GM21825 (cell line): ENCODE data around the gene ZBTB39.
"Not testable (repeated sequence)": the region's sequence is repeated elsewhere in the genome, so short reads cannot be mapped to it uniquely, and the experiment has no call there.

Experiments used
- ATAC-seq: cut with Tn5 transposase; IDR thresholded peaks from one replicate; pipeline ENCODE4 v1.9.1; 2021; ENCODE audit warnings: mild to moderate bottlenecking, moderate library complexity; ENCODE audit not compliant: unreplicated experiment

The ZBTB39 gene

DNA sequence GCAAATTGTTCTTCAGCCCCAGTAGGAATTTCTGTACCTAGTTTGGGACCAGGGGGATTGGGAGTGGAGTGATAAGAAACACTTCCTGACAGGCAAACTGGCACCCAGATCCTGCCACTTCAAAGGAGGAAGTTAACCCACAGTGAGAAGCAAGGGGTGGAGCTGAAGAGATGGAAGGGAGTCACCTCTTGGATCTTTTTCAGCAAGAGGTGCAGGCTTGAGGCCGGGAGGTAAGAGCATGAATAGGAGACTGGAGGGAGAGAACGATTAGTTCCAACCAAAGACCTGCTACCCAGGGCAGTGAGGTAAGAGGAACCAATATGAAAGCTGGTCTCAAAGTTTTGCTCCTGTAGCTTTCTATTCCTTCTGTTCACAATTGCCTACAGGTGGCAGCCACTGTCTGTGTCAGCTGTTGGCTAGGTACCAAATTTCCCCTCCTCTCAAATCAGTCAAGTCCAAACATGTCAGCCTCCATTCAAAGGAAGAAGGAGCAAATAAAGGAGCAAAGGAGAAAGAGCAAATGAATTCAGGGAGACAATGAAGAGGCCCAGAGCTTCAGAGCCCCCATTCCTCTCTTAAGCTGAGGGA lies 24.9 kb upstream of the ZBTB39 start:
- no peak for ATAC-seq

DNA sequence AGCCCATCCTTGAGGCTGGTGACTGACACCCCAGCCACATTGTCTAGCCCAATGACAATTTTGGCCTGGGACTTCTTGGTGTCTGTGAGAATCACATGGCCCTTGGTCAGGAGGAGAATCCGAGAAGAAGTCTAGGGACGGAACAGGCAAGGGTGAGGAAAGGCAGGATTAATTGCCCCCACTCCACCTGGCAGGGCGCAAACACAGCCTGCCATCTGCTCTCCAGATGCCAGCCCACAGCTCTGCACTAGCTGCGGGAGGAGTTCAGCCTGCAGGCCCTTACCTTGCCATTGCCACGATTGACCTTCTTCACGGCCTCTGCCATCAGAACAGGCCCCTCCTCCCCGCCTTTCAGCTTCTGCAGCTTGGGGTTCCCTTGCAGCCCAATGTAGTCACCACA lies 23.1 kb upstream of the ZBTB39 start:
- no peak for ATAC-seq

DNA sequence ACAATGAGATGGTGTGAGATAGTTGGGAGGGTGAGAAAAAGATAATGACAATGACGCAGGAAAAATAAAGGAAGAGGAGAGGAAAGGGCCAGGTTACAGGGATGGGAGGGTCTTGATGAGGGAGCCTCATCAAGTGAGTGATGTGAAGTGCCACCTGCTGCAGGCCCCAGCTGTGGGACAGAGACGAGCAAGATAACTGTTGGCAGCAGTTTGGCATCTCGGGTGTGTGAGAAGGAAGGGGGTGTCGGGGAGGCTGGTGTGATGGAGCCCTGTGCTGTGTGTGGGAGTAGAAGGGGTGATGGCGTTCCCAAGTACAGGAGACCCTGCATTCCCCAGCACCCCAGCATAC lies 21.4 kb upstream of the ZBTB39 start:
- no peak for ATAC-seq

DNA sequence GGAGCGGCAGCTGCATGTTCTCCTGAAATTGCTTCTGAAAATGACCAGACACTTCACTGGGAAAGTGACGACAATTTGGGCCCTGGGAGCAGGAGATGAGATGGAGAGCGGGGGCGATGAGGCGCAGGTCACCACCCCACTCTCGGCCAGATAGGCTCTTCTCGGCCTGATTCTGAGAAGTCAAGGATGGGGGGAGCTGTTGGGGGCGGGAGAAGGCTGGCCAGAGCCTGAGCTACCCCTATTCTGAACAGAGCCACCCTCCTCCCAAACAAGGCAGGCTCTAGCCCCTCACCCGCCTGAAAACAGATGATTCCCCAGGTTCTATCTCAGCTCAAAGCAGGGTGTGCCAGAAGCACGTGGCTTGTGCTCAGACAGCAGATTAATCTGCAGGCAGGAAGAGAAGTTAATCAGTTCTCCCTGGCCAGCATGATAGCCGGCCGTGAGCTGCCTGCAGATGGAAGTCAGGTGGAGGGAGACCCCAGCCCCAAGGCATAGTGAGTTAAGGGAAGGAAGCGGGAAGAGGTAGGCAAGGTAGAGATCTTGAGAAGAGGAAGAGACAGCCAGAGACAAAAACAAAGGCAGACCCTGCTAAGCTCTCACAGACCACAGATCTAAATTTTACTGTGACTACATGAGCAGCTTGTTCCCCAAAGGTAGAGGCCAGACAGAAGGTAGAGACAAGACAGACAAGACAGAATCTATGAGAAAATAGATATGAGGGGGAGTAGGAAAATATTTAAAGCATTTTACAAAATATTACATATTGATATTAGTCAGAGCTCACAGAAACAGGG lies 20.9 kb upstream of the ZBTB39 start:
- no peak for ATAC-seq

DNA sequence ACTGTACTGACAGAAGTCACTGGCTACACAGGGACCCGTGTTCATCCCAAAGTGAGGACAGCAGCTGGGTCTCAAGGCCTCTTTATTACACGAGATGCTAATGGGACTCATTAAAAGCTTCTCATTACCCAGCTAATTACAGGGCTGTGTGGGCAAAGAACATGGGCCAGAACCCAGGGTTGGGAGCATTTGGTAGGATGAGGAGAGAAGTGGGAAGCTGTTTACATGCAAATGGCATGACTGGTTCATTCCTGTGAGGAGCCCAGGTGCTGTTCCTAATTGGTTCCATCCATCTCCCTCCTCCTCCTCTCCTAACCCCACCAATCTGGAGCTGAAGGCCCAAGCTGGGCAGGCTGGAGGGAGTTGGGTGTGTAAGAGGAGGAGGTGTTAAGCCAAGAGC lies 18.9 kb upstream of the ZBTB39 start:
- ATAC-seq, result no peak

DNA sequence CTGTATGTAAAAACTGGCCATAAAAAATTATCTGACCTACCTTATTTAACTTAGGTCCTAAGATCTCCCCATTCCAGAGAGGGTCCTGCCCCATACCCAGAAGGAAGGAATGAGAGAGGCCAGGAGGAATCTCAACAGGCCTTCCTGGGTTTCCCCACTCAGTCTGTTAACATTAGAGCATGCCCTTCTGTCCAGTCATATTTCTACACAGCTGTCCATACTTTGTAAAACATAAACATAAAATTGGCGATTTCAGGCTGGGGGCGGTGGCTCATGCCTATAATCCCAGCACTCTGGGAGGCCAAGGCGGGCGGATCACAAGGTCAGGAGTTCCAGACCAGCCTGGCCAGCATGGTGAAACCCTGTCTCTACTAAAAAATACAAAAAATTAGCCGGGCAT lies 16.0 kb upstream of the ZBTB39 start:
- ATAC-seq, result not testable (repeated sequence)

DNA sequence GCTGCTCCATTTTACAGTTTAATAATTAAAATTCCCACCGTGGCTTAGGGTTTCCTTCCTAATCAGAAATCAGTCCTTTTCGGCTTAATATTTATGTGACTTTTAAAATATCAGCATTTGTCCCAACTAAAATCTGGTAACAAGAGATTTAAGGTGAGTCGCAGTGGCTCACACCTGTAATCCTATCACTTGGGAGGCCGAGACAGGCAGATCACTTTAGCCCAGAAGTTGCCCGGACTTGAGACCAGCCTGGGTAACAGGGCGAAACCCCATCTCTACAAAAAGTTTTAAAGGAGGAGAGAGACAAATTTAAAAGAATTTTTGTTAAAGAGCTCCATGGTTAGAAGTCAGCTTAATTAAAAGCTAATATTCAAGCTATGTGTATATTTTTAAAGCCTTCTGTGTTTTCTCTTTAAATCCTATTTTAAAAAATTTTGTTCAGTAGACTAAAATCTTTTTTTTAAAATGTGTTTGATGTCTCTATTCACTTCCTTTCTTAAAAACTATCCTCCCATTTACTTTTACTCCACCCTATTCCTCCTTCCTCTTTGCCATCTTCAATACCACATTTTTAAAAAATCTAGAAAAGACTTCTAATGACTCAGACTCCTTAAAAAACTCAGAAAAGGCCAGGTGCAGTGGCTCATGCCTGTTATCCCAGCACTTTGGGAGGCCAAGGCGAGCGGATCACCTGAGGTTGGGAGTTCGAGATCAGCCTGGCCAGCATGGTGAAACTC lies 13.8 kb upstream of the ZBTB39 start:
- no peak for ATAC-seq

DNA sequence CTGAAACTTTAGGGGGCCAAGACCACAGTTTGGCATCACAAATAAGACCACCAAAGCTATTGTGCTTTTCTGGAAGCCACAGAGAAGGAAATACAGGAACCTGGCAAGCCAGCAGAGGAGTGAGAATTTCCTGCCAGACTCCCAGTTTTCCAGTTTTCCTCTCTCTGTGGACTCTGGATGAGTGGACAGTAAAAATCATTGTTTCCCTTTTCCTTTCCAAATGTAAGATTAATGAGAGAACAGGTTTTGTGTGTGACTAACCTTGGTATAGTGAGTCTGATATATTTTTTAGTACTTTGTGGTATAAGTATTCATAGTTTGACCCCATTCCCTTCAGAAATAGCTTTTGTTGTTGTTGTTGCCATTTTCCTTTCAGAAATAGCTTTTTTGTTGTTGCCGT lies 12.6 kb upstream of the ZBTB39 start:
- no peak for ATAC-seq

DNA sequence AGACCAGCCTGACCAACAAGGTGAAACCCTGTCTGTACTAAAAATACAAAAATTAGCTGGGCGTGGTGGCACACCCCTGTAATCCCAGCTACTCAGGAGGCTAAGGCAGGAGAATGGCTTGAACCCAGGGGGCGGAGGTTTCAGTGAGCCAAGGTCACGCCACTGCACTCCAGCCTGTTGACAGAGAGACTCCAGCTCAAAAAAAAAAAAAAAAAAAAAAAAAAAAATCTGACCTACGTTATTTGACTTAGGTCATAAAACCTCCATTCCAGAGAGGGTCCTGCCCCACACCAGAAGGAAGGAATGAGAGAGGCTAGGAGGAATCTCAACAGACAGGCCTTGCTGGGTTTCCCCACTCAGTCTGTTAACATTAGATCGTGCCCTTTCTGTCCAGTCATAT lies 12.0 kb upstream of the ZBTB39 start:
- ATAC-seq, result not testable (repeated sequence)

DNA sequence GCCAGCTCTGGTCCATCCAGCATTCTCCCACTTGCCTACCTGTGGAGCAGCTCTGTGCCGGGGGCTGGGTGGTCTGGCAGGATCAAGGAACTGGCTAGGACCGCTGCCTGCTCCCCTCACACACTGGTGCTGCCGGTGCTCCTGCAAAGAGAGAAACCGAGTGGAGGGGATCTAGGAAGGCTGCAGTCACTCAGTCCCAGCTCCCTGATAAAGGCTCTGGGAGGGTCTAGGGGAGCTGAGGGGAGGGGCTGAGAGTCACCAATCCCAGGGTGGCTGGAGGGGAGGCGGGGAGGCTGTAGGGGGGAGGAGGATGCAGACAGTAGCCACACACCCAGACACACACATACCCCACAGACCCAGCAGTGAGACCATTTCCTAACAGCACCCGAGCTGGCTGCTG lies 10.0 kb upstream of the ZBTB39 start, which contains the start of gene TAC3:
TAC3 (minus strand) TSS at position 182 of the 400 bp plus-strand sequence. CDS start 732 bp downstream, outside the sequence.
- ATAC-seq, result no peak

DNA sequence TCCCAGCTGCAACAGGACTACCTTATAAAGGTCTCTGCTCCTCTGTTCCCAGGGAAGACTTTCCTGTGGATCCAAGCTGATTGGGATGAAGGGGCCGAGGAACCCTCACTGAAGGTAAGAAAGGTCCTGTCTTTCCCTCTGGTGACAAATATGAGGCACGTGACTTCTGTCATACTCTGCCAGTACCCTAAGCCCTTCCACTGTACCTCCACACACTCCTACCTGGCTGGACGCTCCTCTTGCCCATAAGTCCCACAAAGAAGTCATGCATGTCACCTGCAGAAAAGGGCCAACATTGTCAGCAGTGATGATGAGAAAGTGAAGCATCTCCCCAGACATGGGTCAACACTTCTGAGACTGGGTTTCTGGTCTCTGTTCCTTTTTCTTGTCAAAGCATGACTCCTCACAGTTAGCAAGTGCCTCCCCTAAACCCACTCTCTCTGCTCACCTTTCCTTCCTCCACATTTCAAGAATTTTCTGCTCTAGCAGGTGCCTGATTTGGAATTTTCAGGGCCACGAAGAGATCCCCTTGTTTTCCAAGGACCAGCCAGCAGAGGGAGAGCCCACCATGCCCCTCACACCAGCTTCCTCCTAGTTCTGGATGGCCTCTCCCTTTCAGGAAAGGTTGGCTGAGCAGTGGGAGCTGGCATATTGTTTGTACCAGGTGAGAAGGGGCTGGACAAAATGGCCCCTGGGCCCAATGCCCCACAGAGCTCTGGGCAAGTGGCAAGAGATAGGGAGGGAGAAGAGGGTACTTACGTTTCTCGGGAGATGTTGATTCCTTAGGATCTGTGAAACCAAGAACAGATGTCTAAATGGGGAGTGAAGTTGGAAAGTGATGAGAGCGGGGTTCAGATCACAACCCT lies 6.5 kb upstream of the ZBTB39 start:
- ATAC-seq, result peak; percentile 56

DNA sequence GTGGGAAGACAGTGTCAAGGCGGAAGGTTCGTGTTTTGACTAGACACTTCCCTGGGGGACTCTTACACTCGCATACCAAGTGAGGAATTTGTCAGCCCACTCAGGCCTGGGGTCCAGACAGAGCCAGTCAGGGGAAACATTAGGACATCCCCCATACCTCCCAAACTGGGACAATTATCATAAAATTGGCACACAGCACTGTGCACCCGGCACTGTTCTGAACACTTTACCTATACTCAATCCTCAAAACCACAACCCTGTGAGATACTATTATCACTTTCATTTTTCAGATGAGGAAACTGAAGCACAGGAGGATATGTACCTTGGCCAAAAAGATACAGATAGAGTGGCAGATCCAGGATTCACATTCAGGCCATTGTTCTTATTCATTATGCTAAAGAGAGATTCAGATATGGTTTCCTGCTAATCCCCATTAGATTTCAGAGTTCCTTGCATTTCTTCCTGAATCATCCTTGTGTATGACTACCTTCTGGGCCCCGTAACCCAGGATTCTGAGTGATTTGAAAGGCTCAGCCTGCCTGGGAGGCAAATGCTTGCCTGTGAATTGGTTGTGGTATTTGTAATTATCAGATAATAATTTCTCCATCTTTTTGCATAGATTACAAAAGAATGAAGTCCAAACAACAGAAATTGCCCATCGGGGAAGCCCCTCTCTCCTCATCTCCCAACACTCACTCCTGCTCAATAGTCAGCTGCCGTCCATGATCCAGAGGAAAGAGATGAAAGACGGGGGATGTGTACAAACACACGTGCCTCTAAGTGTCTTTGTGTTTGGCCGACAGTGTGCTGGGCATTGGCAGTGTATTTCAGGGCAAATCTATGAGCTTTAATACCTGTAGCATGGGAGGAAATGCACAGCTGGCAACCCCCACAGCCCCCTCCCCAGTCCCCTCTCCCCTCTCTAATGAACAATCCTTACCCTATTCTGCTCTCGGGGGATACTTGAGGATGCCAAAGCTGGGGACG lies 5.4 kb upstream of the ZBTB39 start:
- no peak for ATAC-seq

DNA sequence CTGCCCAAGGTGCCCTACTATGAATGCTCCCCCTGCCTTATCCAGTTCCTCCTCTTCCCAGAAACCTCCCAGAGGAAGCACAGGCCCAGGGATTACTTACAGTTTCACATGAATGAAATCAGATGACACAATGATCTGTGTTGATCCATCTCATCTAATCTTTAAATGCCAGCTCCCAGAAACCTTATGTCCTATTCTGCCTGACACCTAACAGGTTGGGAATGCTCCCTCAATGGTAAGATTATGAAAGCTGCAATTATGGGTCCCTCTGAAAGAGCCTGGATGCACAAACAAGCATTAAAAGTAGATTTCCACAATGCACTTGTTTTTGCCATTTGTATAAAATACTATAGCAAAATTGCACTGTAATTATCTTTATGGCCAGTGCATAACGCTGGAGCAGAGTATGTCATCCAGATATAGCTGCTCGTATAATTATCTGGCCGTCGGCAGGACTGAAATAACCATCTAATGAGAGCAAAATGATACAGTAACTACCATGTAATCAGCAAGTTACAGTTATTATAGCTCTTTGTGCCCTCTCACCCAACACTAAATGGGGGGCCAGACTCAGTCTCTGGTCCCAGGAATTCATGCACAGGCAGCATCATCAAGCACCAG lies 4.4 kb upstream of the ZBTB39 start:
- ATAC-seq, result no peak

DNA sequence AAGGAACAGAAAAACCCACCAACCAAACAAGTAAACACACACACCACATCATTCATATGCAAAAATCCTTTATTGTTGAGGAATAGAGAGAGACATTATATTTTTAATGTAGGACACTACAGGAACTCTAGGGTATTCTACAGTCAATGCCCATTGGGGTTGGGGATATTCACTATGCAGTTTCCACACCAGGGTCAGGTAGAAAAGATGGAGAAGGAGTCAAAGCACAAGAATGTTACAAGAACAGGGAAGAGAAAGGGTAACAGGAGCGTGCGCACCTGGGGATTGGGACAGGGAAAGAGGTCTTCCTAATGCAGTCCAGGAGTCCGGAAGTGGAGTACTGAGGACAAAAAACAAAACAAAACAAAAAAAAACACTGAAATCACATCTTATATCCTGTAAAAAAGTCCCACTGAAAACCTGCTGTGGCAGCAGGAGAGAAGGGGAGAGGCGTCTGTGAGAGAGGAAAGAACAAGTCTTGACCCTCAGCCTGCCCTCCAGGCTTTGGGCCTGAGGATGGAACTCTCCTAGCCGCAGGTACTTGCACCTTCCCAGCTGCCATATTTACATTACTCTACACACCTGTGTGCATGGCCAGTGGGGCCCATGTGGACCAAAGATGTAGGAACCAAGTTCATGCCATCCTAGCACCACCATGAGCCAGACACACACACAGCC lies 3.7 kb upstream of the ZBTB39 start:
- no peak for ATAC-seq

DNA sequence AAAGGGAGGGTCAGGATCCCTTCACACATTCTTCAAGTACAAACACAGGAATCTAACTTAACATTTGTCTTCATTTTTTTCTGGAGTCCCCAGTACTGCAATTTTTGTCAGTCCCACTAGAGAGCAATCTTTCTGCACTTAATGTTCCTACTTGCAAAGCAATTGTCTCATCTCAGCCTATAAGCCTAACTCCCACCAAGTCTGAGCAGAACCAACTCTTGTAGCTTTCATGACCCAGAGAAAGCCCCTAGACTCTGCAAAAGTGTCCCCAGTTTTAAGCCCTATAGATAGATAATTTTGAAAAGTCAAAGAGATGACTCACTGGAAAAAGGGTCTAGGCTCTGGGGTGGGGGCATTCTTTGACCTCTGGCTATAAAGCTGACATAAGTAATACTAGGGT lies 1.8 kb upstream of the ZBTB39 start:
- no peak for ATAC-seq

DNA sequence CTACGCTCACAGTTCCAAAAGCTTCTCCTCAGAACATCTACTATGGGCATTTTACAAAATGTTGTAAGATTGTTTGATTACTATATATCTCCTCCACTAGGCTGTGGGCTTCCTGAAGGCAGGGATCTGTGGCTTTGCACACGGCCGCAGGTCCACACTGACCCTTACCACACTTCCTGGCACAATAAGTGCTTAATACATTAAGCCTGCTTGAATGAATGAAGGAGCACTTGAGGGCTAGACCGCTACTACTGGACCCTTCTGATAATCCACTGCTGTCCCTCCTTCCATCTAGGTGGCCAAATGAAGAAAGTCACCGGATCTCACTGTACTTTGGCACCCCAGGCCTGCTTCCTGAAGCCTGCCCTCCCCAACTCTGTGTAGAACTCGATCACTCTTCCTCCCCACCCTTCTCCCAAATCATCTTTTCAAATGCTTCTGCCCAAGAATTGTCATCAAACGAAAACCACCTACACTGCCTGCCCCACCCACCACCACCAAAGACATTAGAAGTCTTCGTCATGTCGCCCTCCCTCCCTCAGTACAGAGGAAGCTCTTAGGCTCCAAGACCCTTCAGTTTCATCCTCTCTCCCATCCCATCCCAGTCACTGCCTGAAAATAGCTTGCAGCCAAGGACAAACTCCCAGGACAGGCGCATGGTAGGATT lies 596 bp upstream of the ZBTB39 start:
- ATAC-seq, result no peak

DNA sequence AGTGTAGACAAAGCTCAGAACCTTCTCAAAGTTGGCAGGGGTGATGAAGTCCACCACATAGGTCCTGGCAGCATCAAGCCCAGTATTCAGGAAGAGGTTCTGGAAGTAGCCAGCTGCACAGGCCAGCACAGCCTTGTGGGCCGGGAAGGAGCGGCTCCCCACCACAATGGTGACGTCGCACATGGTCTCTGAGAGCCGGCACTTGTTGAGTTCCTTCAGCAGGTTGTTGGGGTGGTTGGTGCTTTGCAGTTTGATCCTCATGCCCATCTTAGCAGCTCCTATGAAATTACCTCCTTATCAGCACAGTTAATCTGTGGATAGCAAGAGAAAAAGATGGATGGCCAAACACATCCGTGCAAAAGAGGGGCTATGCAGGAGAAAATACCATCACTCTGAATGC lies 1.7 kb downstream of the ZBTB39 start:
- no peak for ATAC-seq

DNA sequence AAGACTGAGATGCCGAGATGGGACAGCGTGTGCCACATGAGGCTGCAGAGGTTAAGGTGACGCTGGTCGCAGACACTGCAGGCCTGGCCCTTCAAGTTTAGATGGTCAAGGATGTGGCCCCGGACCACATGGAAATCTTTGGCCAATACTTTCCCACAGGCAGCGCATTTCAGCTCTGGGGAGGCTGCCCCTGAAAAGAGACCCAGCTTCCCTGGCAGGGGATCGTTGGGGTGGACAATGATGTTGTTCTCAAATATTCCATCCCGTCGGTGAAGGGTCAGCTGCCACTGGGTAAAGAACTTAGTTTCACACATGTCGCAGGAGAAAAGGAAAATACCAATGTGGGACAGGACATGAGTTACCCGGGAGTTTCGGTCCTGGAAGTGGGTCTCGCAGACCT lies 3.0 kb downstream of the ZBTB39 start:
- ATAC-seq, result no peak
